K562 (cell line): ENCODE data around the gene TENM3. TPM values are rescaled to one million over a fixed set of nuclear protein-coding genes. Genes with fewer than 3 reads are reported as not detected.

ENCODE experiments used
- ATAC-seq: fragments of 200-7000 bp; cut with Tn5 transposase; 3 replicates; pipeline ENCODE4 v1.9.1; 2020; ENCODE audit warnings: moderate library complexity
- BruUV-seq: library from RNA; stranded (reverse); fragments of 400-500 nt; replicated peaks from 2 replicates; lab custom pipeline; 2021; lab: Mats Ljungman, UMichigan
- CTCF ChIA-PET: fragments of 300-600 bp; formaldehyde crosslinking; extraction: SDS; loops from one replicate; lab custom pipeline; 2021; ENCODE audit warnings: low intra/inter-chr PET ratio; lab: Yijun Ruan, JAX
- POLR2A ChIA-PET: fragments of 300-600, 350-650 bp; sonication (Branson Sonifier 250); formaldehyde crosslinking; extraction: SDS; loops from one replicate; lab custom pipeline; 2021; ENCODE audit warnings: antibody characterized with exemption, inconsistent platforms; lab: Yijun Ruan, JAX
- DNase-seq, 4 experiments: peaks; one replicate each; pipeline versions ENCODE4 v3.0.0 to v3.0.0-alpha.2; 2011 to 2018; ENCODE audit warnings: low spot score in 3 of 4, mixed read lengths in 3 of 4; ENCODE audit errors: extremely low read depth in 1 of 4
- FAIRE-seq: peaks from 2 replicates; lab custom pipeline; 2011; peaks lifted over from hg19 to GRCh38; lab: Jason Lieb, UNC
- H2AFZ ChIP-seq: 2 replicates; pipeline ENCODE4 v1.6.0; 2011; ENCODE audit warnings: low read depth, low read length, control low read depth, inconsistent platforms
- H3K27ac ChIP-seq: fragments of 200-600 bp; 3 replicates; pipeline ENCODE4 v1.8.0; 2011; ENCODE audit warnings: low read depth, mild to moderate bottlenecking, control low read depth, inconsistent platforms, low read length, moderate library complexity, mixed read lengths; ENCODE audit errors: extremely low read depth
- H3K27me3 ChIP-seq, 2 experiments: fragments of 300-600 bp in 1 of 2; 2 replicates in 1 of 2; 3 replicates in 1 of 2; pipeline versions ENCODE4 v1.6.0 to v1.8.0; 2011; ENCODE audit warnings: inconsistent platforms in 2 of 2, low read length in 2 of 2, mild to moderate bottlenecking in 1 of 2, mixed read lengths in 1 of 2, moderate library complexity in 1 of 2; ENCODE audit not compliant: control insufficient read depth in 2 of 2, insufficient read depth in 2 of 2
- H3K36me3 ChIP-seq: fragments of 300-600 bp; 3 replicates; pipeline ENCODE4 v1.8.0; 2011; ENCODE audit warnings: mild to moderate bottlenecking, low read length, inconsistent platforms; ENCODE audit not compliant: control insufficient read depth, insufficient read depth
- H3K4me1 ChIP-seq, 2 experiments: fragments of 200-600 bp in 1 of 2; replicated peaks in 1 of 2; 2 replicates in 1 of 2; 3 replicates in 1 of 2; pipeline versions ENCODE4 v1.5.1 to v1.8.0; 2011; ENCODE audit warnings: inconsistent platforms in 2 of 2, low read length in 2 of 2, mild to moderate bottlenecking in 1 of 2, mixed read lengths in 1 of 2, moderate library complexity in 1 of 2; ENCODE audit not compliant: control insufficient read depth in 2 of 2, insufficient read depth in 2 of 2
- H3K4me2 ChIP-seq: 2 replicates; pipeline ENCODE4 v1.6.1; 2011; ENCODE audit warnings: low read length, control low read depth, inconsistent platforms, mixed read lengths; ENCODE audit not compliant: insufficient read depth
- H3K4me3 ChIP-seq: fragments of 200-600 bp; sonication (generic), shearing (Covaris generic); 2 replicates; pipeline ENCODE4 v1.5.1; 2016; ENCODE audit warnings: control low read depth, inconsistent platforms
- H3K79me2 ChIP-seq: fragments of 200-600 bp; 3 replicates; pipeline ENCODE4 v1.8.0; 2011; ENCODE audit warnings: low read length, inconsistent platforms; ENCODE audit not compliant: control insufficient read depth, insufficient read depth
- H3K9ac ChIP-seq, 2 experiments: 2 replicates each; pipeline versions ENCODE4 v1.6.0 to v1.6.1; 2011; ENCODE audit warnings: low read depth in 2 of 2, low read length in 2 of 2, control low read depth in 1 of 2, inconsistent platforms in 1 of 2, mild to moderate bottlenecking in 1 of 2, mixed read lengths in 1 of 2; ENCODE audit not compliant: insufficient read depth in 1 of 2
- H3K9me1 ChIP-seq: one replicate; pipeline ENCODE4 v1.6.0; 2011; ENCODE audit warnings: inconsistent platforms, mild to moderate bottlenecking, low read length, moderate library complexity; ENCODE audit not compliant: control insufficient read depth, insufficient read depth
- H3K9me3 ChIP-seq: replicated peaks from 2 replicates; pipeline ENCODE4 v1.5.1; 2011; ENCODE audit warnings: low read depth, low read length, inconsistent platforms; ENCODE audit not compliant: control insufficient read depth, insufficient read depth
- H4K20me1 ChIP-seq: replicated peaks from 2 replicates; pipeline ENCODE4 v1.6.1; 2011; ENCODE audit warnings: low read length, inconsistent platforms, mixed read lengths; ENCODE audit not compliant: control insufficient read depth, insufficient read depth
- ETS1 ChIP-seq: conservative IDR thresholded peaks from 2 replicates; pipeline ENCODE4 v1.6.1; 2011; ENCODE audit warnings: low read depth, mild to moderate bottlenecking, low read length; ENCODE audit not compliant: control insufficient read depth
- GATA2 ChIP-seq: sonication (generic); formaldehyde crosslinking; IDR thresholded peaks from 2 replicates; pipeline ENCODE4 v1.4.0; 2020; ENCODE audit warnings: mild to moderate bottlenecking, missing genetic modification reagents
- MYNN ChIP-seq, 2 experiments: sonication (generic); formaldehyde crosslinking in 1 of 2; IDR thresholded peaks; 2 replicates each; pipeline versions ENCODE4 v1.5.0 to v1.6.1; 2016 to 2020; ENCODE audit warnings: antibody characterized with exemption in 1 of 2, missing genetic modification reagents in 1 of 2
- OTX1 ChIP-seq: fragments of 450-650 bp; formaldehyde crosslinking; IDR thresholded peaks from 2 replicates; pipeline ENCODE4 v1.4.0; 2022; ENCODE audit warnings: mild to moderate bottlenecking
- POLR2H ChIP-seq: IDR thresholded peaks from 2 replicates; pipeline ENCODE4 v1.6.1; 2016; ENCODE audit warnings: missing genetic modification characterization, low read depth, mild to moderate bottlenecking, control low read depth, missing compliant biosample characterization, moderate library complexity
- POLR3A ChIP-seq: IDR thresholded peaks from 2 replicates; pipeline ENCODE4 v1.6.1; 2011; ENCODE audit warnings: borderline replicate concordance, mild to moderate bottlenecking, moderate library complexity; ENCODE audit not compliant: insufficient read length, insufficient read depth; ENCODE audit errors: extremely low read depth
- RFX1 ChIP-seq: fragments of 450-650 bp; IDR thresholded peaks from 2 replicates; pipeline ENCODE4 v1.6.1; 2016; ENCODE audit warnings: mild to moderate bottlenecking, moderate library complexity
- TBP ChIP-seq: optimal IDR thresholded peaks from 2 replicates; pipeline ENCODE3; 2011; ENCODE audit warnings: low read depth, low read length, improper control_type of control experiment
- ZNF551 ChIP-seq: fragments of 250-450 bp; sonication (Bioruptor Pico); IDR thresholded peaks from 2 replicates; pipeline ENCODE4 v1.5.0; 2021; ENCODE audit warnings: mild to moderate bottlenecking, moderate library complexity
- ZNF592 ChIP-seq: fragments of 450-650 bp; IDR thresholded peaks from 2 replicates; pipeline ENCODE4 v1.6.1; 2017; ENCODE audit warnings: antibody characterized with exemption, mild to moderate bottlenecking
- WGBS: fragments of 100-300 bp; shearing (Covaris generic); methylation state at CpG from one replicate; pipeline ENCODE4 v1.1.6; 2016; ENCODE audit warnings: low coverage, mixed read lengths; ENCODE audit not compliant: insufficient coverage; ENCODE audit errors: missing lambda C conversion rate; 5-methylcytosine and 5-hydroxymethylcytosine counted together
- in situ Hi-C: fragments of 300-500 bp; cut with MboI; formaldehyde crosslinking; loops from 4 replicates; pipeline ENCODE4 v1.15.0; 2018; ENCODE audit warnings: inconsistent platforms, mixed read lengths
- intact Hi-C: fragments of 100-400 bp; cut with micrococcal nuclease; formaldehyde crosslinking; loops from 2 replicates; pipeline ENCODE4 v1.14.2; 2022
- polyA plus RNA-seq, 8 experiments: library from polyadenylated mRNA; depleted of rRNA in 4 of 8; stranded (reverse) in 5 of 8; unstranded in 3 of 8; fragments of >200 nt; fragmentation: Nextera tagmentation in 2 of 8; fragmentation: Illumina TruSeq in 1 of 8; extraction: Ambion mirVana in 2 of 8; extraction: Trizol in 1 of 8; gene quantifications; 2 replicates each; pipeline versions ENCODE4 v1.2.1 to v1.2.3, GENCODE V29; 2011 to 2014; ENCODE audit warnings: inconsistent platforms in 1 of 8, missing spikeins in 1 of 8
- total RNA-seq, 7 experiments: library from RNA; depleted of rRNA in 6 of 7; stranded (reverse); fragments of >200 nt in 6 of 7; fragmentation: Illumina TruSeq in 2 of 7; extraction: Trizol in 2 of 7; gene quantifications; 2 replicates each; pipeline versions ENCODE4 v1.2.1 to v1.2.3, GENCODE V29; 2011 to 2021; ENCODE audit warnings: low replicate concordance in 1 of 7

Gene TENM3
- total and polyA plus RNA-seq, 9 of the 15 experiments (the other 6 are each of a cell fraction or from before 2014, with no cell fraction given): 0.01 to 0.02 TPM; not detected in 7

- CTCF ChIA-PET: no interaction called here
- TF ChIP-seq RFX1: peak; percentile 80
- peak; percentile 97 for TF ChIP-seq MYNN (IDR thresholded peaks at IDR 0.05)
- TF ChIP-seq MYNN (CRISPR knock-in tag; IDR thresholded peaks at IDR 0.05): peak; percentile 79; the same call in 1 of the 2 replicates
- no peak for TF ChIP-seq ZNF551 (CRISPR knock-in tag)
- no peak for TF ChIP-seq OTX1 (CRISPR knock-in tag)
- in situ Hi-C loops: no loop called here
- H3K27ac ChIP-seq: no peak overlapping the region
- no peaks in the 10 kb centered on the region for H3K36me3 ChIP-seq
- ATAC-seq (no peak), FAIRE-seq (no peak), DNase-seq (no peak)
- H3K27me3 ChIP-seq: no peaks in the 10 kb centered on the region
- POLR2A ChIA-PET: interaction anchor here (1.0 kb wide), 1 partner anchor 36 kb away, joined by 3 read pairs; no protein-coding TSS in a partner anchor
- H3K79me2 ChIP-seq: no peaks in the 10 kb centered on the region
- no peaks in the 10 kb centered on the region for H3K4me1 ChIP-seq
- no peak overlapping the region for H3K4me2 ChIP-seq
- no peak overlapping the region for H3K9ac ChIP-seq
- H3K4me3 ChIP-seq: no peak overlapping the region
- no peak overlapping the region for H2AFZ ChIP-seq
- no peaks in the 10 kb centered on the region for H3K9me1 ChIP-seq
- WGBS: 4% methylated on average over 10 of the region's 10 CpGs
- BruUV-seq: no TSS peak
- H4K20me1 ChIP-seq: no peaks in the 10 kb centered on the region
- intact Hi-C loops: no loop called here
- no peaks in the 10 kb centered on the region for H3K9me3 ChIP-seq
These were observed 20.4 kb downstream of the TENM3 start for GRCh38 chr4:182263562-182263961.

- TF ChIP-seq POLR3A (peak; percentile 69), TBP (peak; percentile 50), ETS1 (no peak), GATA2 (CRISPR knock-in tag) (no peak), ZNF592 (no peak), POLR2H (tag) (peak; percentile 86)
- TF ChIP-seq, all 486 proteins: peak for 3
These were observed 21.0 kb downstream of the TENM3 start for GRCh38 chr4:182264139-182264752.

More at GRCh38 chr4:182264139-182264752, 21.0 kb downstream of the TENM3 start:
- ATAC-seq (no peak), FAIRE-seq (no peak), DNase-seq (no peak)
- intact Hi-C loops (no loop called here), in situ Hi-C loops (no loop called here)
- no peak overlapping the region for H3K4me2 ChIP-seq
- H4K20me1 ChIP-seq: no peaks in the 10 kb centered on the region
- no peaks in the 10 kb centered on the region for H3K9me3 ChIP-seq
- BruUV-seq: no TSS peak
- no peaks in the 10 kb centered on the region for H3K4me1 ChIP-seq
- H2AFZ ChIP-seq: no peak overlapping the region
- ChIA-PET POLR2A (interaction anchor here (0.6 to 1.0 kb wide), 3 partner anchors 14 to 1826 kb away, joined by 3 to 7 read pairs (median 3); no protein-coding TSS in a partner anchor), CTCF (no interaction called here)
- WGBS: under 1% methylated on average over 13 of the region's 13 CpGs
- no peaks in the 10 kb centered on the region for H3K79me2 ChIP-seq
- H3K36me3 ChIP-seq: no peaks in the 10 kb centered on the region
- no peaks in the 10 kb centered on the region for H3K27me3 ChIP-seq
- H3K27ac ChIP-seq: no peak overlapping the region
- H3K4me3 ChIP-seq: no peak overlapping the region
- no peaks in the 10 kb centered on the region for H3K9me1 ChIP-seq
- no peak overlapping the region for H3K9ac ChIP-seq
